A549 (cell line): ENCODE measurements around the gene HCN4.

Experiments used
- BHLHE40 ChIP-seq: IDR thresholded peaks from 2 replicates; pipeline ENCODE4 v1.6.1; 2012; ENCODE audit warnings: low read depth, low read length, inconsistent platforms
- CBX8 ChIP-seq: fragments of 200-600 bp; sonication (generic); IDR thresholded peaks from 2 replicates; pipeline ENCODE4 v1.6.1; 2016
- CHD2 ChIP-seq: fragments of 150-350 bp; IDR thresholded peaks from 2 replicates; pipeline ENCODE4 v1.6.1; 2014; ENCODE audit warnings: low read length; ENCODE audit not compliant: partially characterized antibody
- CTCF ChIP-seq: fragments of >200 bp; sonication (Bioruptor Twin); formaldehyde crosslinking; IDR thresholded peaks from 3 replicates; pipeline ENCODE4 v1.5.1; 2016
- EP300 ChIP-seq, 2 experiments: fragments of >200 bp; sonication (Bioruptor Twin); formaldehyde crosslinking; IDR thresholded peaks; 2 replicates in 1 of 2; 3 replicates in 1 of 2; pipeline ENCODE4 v1.6.1; 2016 to 2017
- ESRRA ChIP-seq: fragments of 150-350 bp; IDR thresholded peaks from 2 replicates; pipeline ENCODE4 v1.6.1; 2014; ENCODE audit warnings: mild to moderate bottlenecking, low read length, borderline replicate concordance
- KDM1A ChIP-seq: fragments of 200-600 bp; sonication (generic); IDR thresholded peaks from 2 replicates; pipeline ENCODE4 v1.6.1; 2016; ENCODE audit warnings: low read depth, mild to moderate bottlenecking
- MAX ChIP-seq: IDR thresholded peaks from 2 replicates; pipeline ENCODE4 v1.6.1; 2012
- POLR2A ChIP-seq: IDR thresholded peaks from 2 replicates; pipeline ENCODE4 v1.6.1; 2012; ENCODE audit warnings: mild to moderate bottlenecking, low read length
- RAD21 ChIP-seq, 2 experiments: fragments of >200 bp in 1 of 2; sonication (Bioruptor Twin) in 1 of 2; formaldehyde crosslinking in 1 of 2; IDR thresholded peaks in 1 of 2; conservative IDR thresholded peaks in 1 of 2; 2 replicates in 1 of 2; 3 replicates in 1 of 2; pipeline ENCODE4 v1.6.1; 2012 to 2018; ENCODE audit warnings: inconsistent platforms in 1 of 2
- REST ChIP-seq: fragments of 200-600 bp; sonication (generic); IDR thresholded peaks from 2 replicates; pipeline ENCODE4 v1.6.1; 2016; ENCODE audit warnings: antibody characterized with exemption, mild to moderate bottlenecking, moderate library complexity

GRCh38 chr15:73389539-73389938 lies 20.8 kb upstream of the HCN4 start:
- no peak for TF ChIP-seq CTCF
- TF ChIP-seq KDM1A = no peak
- no peak for TF ChIP-seq MAX
- no peak for TF ChIP-seq CHD2
- TF ChIP-seq RAD21 (conservative IDR thresholded peaks at IDR 0.05 in 1 of 2, IDR thresholded peaks at IDR 0.05 in 1 of 2) = no peak
- TF ChIP-seq POLR2A = no peak
- no peak for TF ChIP-seq REST
- no peak for TF ChIP-seq EP300 (IDR thresholded peaks at IDR 0.05)
- TF ChIP-seq ESRRA = no peak
- no peak for TF ChIP-seq CBX8
- no peak for TF ChIP-seq BHLHE40
